Uterus (tissue), 4 donors: ENCODE results near the gene TTC38. TPM values are rescaled to one million over a fixed set of nuclear protein-coding genes. Genes with fewer than 3 reads are reported as not detected.

ENCODE experiments used
- DNase-seq, 2 donors: peaks; one replicate each; pipeline ENCODE4 v3.0.0-alpha.2; 2019 to 2020
- H3K27ac ChIP-seq, 2 donors: fragments of 200-600 bp; sonication (generic); 1 replicate in 1 of 2; 2 replicates in 1 of 2; pipeline ENCODE4 v1.5.1; 2016 to 2018
- H3K27me3 ChIP-seq, 2 donors: fragments of 200-600 bp; sonication (generic); one replicate each; pipeline ENCODE4 v1.5.1; 2018 to 2019; ENCODE audit warnings: control low read depth in 1 of 2
- H3K36me3 ChIP-seq, 2 donors: fragments of 200-600 bp; sonication (generic); one replicate each; pipeline ENCODE4 v1.5.1; 2019; ENCODE audit warnings: control low read depth in 1 of 2
- H3K4me1 ChIP-seq, 2 donors: fragments of 200-600 bp; sonication (generic); one replicate each; pipeline ENCODE4 v1.5.1; 2018 to 2019; ENCODE audit warnings: control low read depth in 1 of 2
- H3K4me3 ChIP-seq, 2 donors: fragments of 200-600 bp; sonication (generic); 1 replicate in 1 of 2; 2 replicates in 1 of 2; pipeline ENCODE4 v1.5.1; 2018 to 2019; ENCODE audit warnings: mild to moderate bottlenecking in 1 of 2
- H3K9me3 ChIP-seq, 2 donors: fragments of 200-600 bp; sonication (generic); one replicate each; pipeline ENCODE4 v1.5.1; 2019; ENCODE audit warnings: control low read depth in 1 of 2
- CTCF ChIP-seq, 4 experiments: fragments of 200-600 bp in 2 of 4; fragments of 450-650 bp in 2 of 4; sonication (generic) in 2 of 4; IDR thresholded peaks; one replicate each; pipeline ENCODE4 v1.5.1; 2016 to 2019; ENCODE audit warnings: antibody characterized with exemption in 4 of 4, mild to moderate bottlenecking in 2 of 4, moderate library complexity in 1 of 4
- POLR2A ChIP-seq, 2 donors: fragments of 450-650 bp; IDR thresholded peaks; one replicate each; pipeline ENCODE4 v1.6.1; 2016; ENCODE audit warnings: antibody characterized with exemption in 2 of 2, mild to moderate bottlenecking in 1 of 2, moderate library complexity in 1 of 2
- intact Hi-C: fragments of 100-400 bp; cut with DNase I; formaldehyde crosslinking; loops from one replicate; pipeline ENCODE4 v1.15.1; 2023; ENCODE audit warnings: low total_unique reads
- total RNA-seq, 4 donors: library from RNA; depleted of rRNA in 3 of 4; stranded (reverse); fragments of >200 nt in 3 of 4; gene quantifications; one replicate each; pipeline versions ENCODE4 v1.1.0 to v1.2.4, GENCODE V29; 2014 to 2023
- donor health status: DM: yes; HTN: yes; CAD: no.

TTC38 gene
- total RNA-seq, 4 donors from 2014 or later, result 7.7 to 50.0 (median 45.0) TPM

- Histone ChIP-seq H3K9me3 (no peaks in the 10 kb centered on the region), H3K36me3 (no peaks in the 10 kb centered on the region), H3K4me3 (no peak overlapping the region), H3K4me1 (no peaks in the 10 kb centered on the region), H3K27me3 (no peaks in the 10 kb centered on the region), H3K27ac (no peak overlapping the region)
- TF ChIP-seq CTCF (IDR thresholded peaks at IDR 0.05), result no peak
- no peak for TF ChIP-seq POLR2A (IDR thresholded peaks at IDR 0.05)
- DNase-seq, result no peak
- intact Hi-C loops, result loop anchor here (10.0 kb wide), 1 partner anchor 333 kb away; no protein-coding TSS in a partner anchor
These were observed 60.1 kb downstream of the TTC38 start for GRCh38 chr22:46327691-46328465.

- Histone ChIP-seq H3K27me3 (no peaks in the 10 kb centered on the region), H3K27ac (no peak overlapping the region)
These were observed 61.0 kb downstream of the TTC38 start for GRCh38 chr22:46328797-46329196.

GRCh38 chr22:46329616-46330015 lies 61.8 kb downstream of the TTC38 start:
- no peak overlapping the region for H3K4me3 ChIP-seq
- no peak for TF ChIP-seq CTCF (IDR thresholded peaks at IDR 0.05)
- TF ChIP-seq POLR2A (IDR thresholded peaks at IDR 0.05), result no peak
- no peak overlapping the region for H3K27ac ChIP-seq
- H3K36me3 ChIP-seq, result no peaks in the 10 kb centered on the region
- H3K4me1 ChIP-seq, result no peaks in the 10 kb centered on the region
- intact Hi-C loops, result loop anchor here (10.0 kb wide), 1 partner anchor 335 kb away; no protein-coding TSS in a partner anchor
- DNase-seq, result no peak
- H3K9me3 ChIP-seq, result no peaks in the 10 kb centered on the region
- no peaks in the 10 kb centered on the region for H3K27me3 ChIP-seq

More at GRCh38 chr22:46328797-46329196, 61.0 kb downstream of the TTC38 start:
- no peak overlapping the region for H3K4me3 ChIP-seq
- no peaks in the 10 kb centered on the region for H3K36me3 ChIP-seq
- no peaks in the 10 kb centered on the region for H3K4me1 ChIP-seq
- H3K9me3 ChIP-seq, result no peaks in the 10 kb centered on the region
- intact Hi-C loops, result loop anchor here (10.0 kb wide), 1 partner anchor 334 kb away; no protein-coding TSS in a partner anchor
- no peak for DNase-seq
- no peak for TF ChIP-seq POLR2A (IDR thresholded peaks at IDR 0.05)
- TF ChIP-seq CTCF (IDR thresholded peaks at IDR 0.05), result no peak

- no peaks in the 10 kb centered on the region for H3K4me1 ChIP-seq
- DNase-seq, result no peak
- intact Hi-C loops, result no loop called here
- H3K9me3 ChIP-seq, result no peaks in the 10 kb centered on the region
- no peaks in the 10 kb centered on the region for H3K36me3 ChIP-seq
- H3K4me3 ChIP-seq, result no peak overlapping the region
- H3K27me3 ChIP-seq, result no peaks in the 10 kb centered on the region
- TF ChIP-seq POLR2A (IDR thresholded peaks at IDR 0.05), result no peak
- TF ChIP-seq CTCF (IDR thresholded peaks at IDR 0.05), result no peak
- no peak overlapping the region for H3K27ac ChIP-seq
These were observed 62.6 kb downstream of the TTC38 start for GRCh38 chr22:46330426-46330825.

GRCh38 chr22:46331496-46331895 lies 63.7 kb downstream of the TTC38 start:
- H3K4me1 ChIP-seq, result peaks cover 0 to 3% of the 10 kb centered on the region in 2 donors
- no peak overlapping the region for H3K27ac ChIP-seq
- no peak for DNase-seq
- intact Hi-C loops, result no loop called here
- no peaks in the 10 kb centered on the region for H3K27me3 ChIP-seq
- no peak overlapping the region for H3K4me3 ChIP-seq
- no peaks in the 10 kb centered on the region for H3K36me3 ChIP-seq
- TF ChIP-seq POLR2A (IDR thresholded peaks at IDR 0.05) (no peak), CTCF (IDR thresholded peaks at IDR 0.05) (no peak)
- no peaks in the 10 kb centered on the region for H3K9me3 ChIP-seq
